Measurements from ENCODE around the gene PCSK1.

GRCh38 chr5:96354237-96354636 lies 78.8 kb downstream of the PCSK1 start:
- TF ChIP-seq CTCF (IDR thresholded peaks at IDR 0.05) (no peak), POLR2A (IDR thresholded peaks at IDR 0.05) (no peak)

Data from sigmoid colon (tissue), 3 donors.